Measurements from ENCODE around the gene CNOT1.

CNOT1 gene

GRCh38 chr16:58475091-58475619 lies 154.5 kb downstream of the CNOT1 start:
- no peak for DNase-seq

GRCh38 chr16:58474296-58474695 lies 155.3 kb downstream of the CNOT1 start:
- no peak for DNase-seq

GRCh38 chr16:58472827-58473226 lies 156.8 kb downstream of the CNOT1 start:
- DNase-seq: no peak

- no peak for DNase-seq
Observed at GRCh38 chr16:58472266-58472665, 157.4 kb downstream of the CNOT1 start.

- DNase-seq: no peak
Observed at GRCh38 chr16:58471209-58471975, 158.2 kb downstream of the CNOT1 start.
